Right renal pelvis (tissue), 4 donors: ENCODE results near the gene NPDC1. TPM values are rescaled to one million over a fixed set of nuclear protein-coding genes. Genes with fewer than 3 reads are reported as not detected.
"Not testable (repeated sequence)": the region's sequence is repeated elsewhere in the genome, so short reads cannot be mapped to it uniquely, and the experiment has no call there.

ENCODE experiments used
- DNase-seq, 4 donors: peaks; one replicate each; pipeline ENCODE4 v3.0.0-alpha.2; 2013; ENCODE audit warnings: low read depth in 4 of 4, low spot score in 3 of 4, missing footprints in 1 of 4
- polyA plus RNA-seq, 4 donors: library from polyadenylated mRNA; unstranded; fragments of 120-200 nt; gene quantifications; one replicate each; pipeline ENCODE4 v1.2.1, GENCODE V29; 2013; ENCODE audit not compliant: insufficient read length in 4 of 4

NPDC1 gene
- polyA plus RNA-seq, 4 donors = 22.8 to 47.1 (median 26.5) TPM

- DNase-seq = no peak
Measured at GRCh38 chr9:137076636-137077009, 30.6 kb upstream of the NPDC1 start.

- DNase-seq = no peak
Measured at GRCh38 chr9:137075275-137075775, 29.3 kb upstream of the NPDC1 start.

GRCh38 chr9:137074657-137075274 lies 28.8 kb upstream of the NPDC1 start:
- no peak for DNase-seq

- no peak for DNase-seq
Measured at GRCh38 chr9:137073992-137074399, 28.0 kb upstream of the NPDC1 start.

GRCh38 chr9:137071282-137071681 lies 25.3 kb upstream of the NPDC1 start:
- no peak for DNase-seq

GRCh38 chr9:137070906-137071275 lies 24.9 kb upstream of the NPDC1 start:
- DNase-seq = no peak

- DNase-seq = peak; percentile 64 to 78 (median 74)
Measured at GRCh38 chr9:137070201-137070905, 24.4 kb upstream of the NPDC1 start, which contains the start of gene SAPCD2. Gene SAPCD2, minus strand, starts transcription at chr9:137070557. Its CDS starts 97 bp downstream, at chr9:137070460.

- no peak for DNase-seq
Measured at GRCh38 chr9:137069508-137070091, 23.6 kb upstream of the NPDC1 start.

- no peak for DNase-seq
Measured at GRCh38 chr9:137068539-137069507, 22.8 kb upstream of the NPDC1 start.

GRCh38 chr9:137067860-137068538 lies 22.0 kb upstream of the NPDC1 start:
- no peak for DNase-seq

GRCh38 chr9:137066096-137066861 lies 20.3 kb upstream of the NPDC1 start:
- no peak for DNase-seq

GRCh38 chr9:137065336-137065967 lies 19.5 kb upstream of the NPDC1 start:
- no peak for DNase-seq

- DNase-seq = no peak
Measured at GRCh38 chr9:137064880-137065164, 18.8 kb upstream of the NPDC1 start.

- no peak for DNase-seq
Measured at GRCh38 chr9:137064027-137064879, 18.3 kb upstream of the NPDC1 start.

- DNase-seq = no peak
Measured at GRCh38 chr9:137063311-137064026, 17.5 kb upstream of the NPDC1 start.

GRCh38 chr9:137062798-137063197 lies 16.8 kb upstream of the NPDC1 start:
- DNase-seq = not testable (repeated sequence)

GRCh38 chr9:137062384-137062783 lies 16.4 kb upstream of the NPDC1 start:
- DNase-seq = no peak
